ENCODE results near the gene MUC4.

Gene MUC4

GRCh38 chr3:195803289-195803908 lies 8.3 kb downstream of the MUC4 start:
- no peak overlapping the region for H3K4me2 ChIP-seq (ENCODE audit: low read depth, low read length, poor library complexity, severe bottlenecking)

GRCh38 chr3:195802795-195803194 lies 8.9 kb downstream of the MUC4 start:
- no peak overlapping the region for H3K9ac ChIP-seq (ENCODE audit: low read depth, low read length, poor library complexity, severe bottlenecking)
- no peak overlapping the region for H3K4me2 ChIP-seq (ENCODE audit: low read depth, low read length, poor library complexity, severe bottlenecking)
- H3K4me3 ChIP-seq (ENCODE audit: low read length, poor library complexity, severe bottlenecking): no peak overlapping the region
- H4K20me1 ChIP-seq (ENCODE audit: insufficient read depth, low read length, poor library complexity, severe bottlenecking): no peaks in the 10 kb centered on the region
- H3K9me3 ChIP-seq (ENCODE audit: insufficient read depth, low read depth, low read length): no peaks in the 10 kb centered on the region
- no peaks in the 10 kb centered on the region for H3K79me2 ChIP-seq (ENCODE audit: insufficient read depth, low read length)
- no peak for TF ChIP-seq EZH2phosphoT487 (IDR thresholded peaks at IDR 0.05; ENCODE audit: borderline replicate concordance)
- no peak for TF ChIP-seq CTCF (conservative IDR thresholded peaks at IDR 0.05; ENCODE audit: low read length)
- no peaks in the 10 kb centered on the region for H3K36me3 ChIP-seq (ENCODE audit: insufficient read depth, low read length)
- H3K27me3 ChIP-seq (ENCODE audit: insufficient read depth, low read length, poor library complexity, severe bottlenecking): no peaks in the 10 kb centered on the region
- H3K9me2 ChIP-seq (replicated peaks; ENCODE audit: low read depth, low read length): no peaks in the 10 kb centered on the region
- H3K4me1 ChIP-seq (ENCODE audit: insufficient read depth, low read length, poor library complexity, severe bottlenecking): peaks cover 7% of the 10 kb centered on the region
- no peaks in the 10 kb centered on the region for H3F3A ChIP-seq (ENCODE audit: low read depth)
- H2AFZ ChIP-seq (ENCODE audit: low read length): peak overlapping the region; percentile 9; the same call in 1 of the 2 replicates

More at GRCh38 chr3:195803289-195803908, 8.3 kb downstream of the MUC4 start:
- Histone ChIP-seq H3K4me1 (ENCODE audit: insufficient read depth, low read length, poor library complexity, severe bottlenecking) (peaks cover 7% of the 10 kb centered on the region), H3K9me3 (ENCODE audit: insufficient read depth, low read depth, low read length) (no peaks in the 10 kb centered on the region), H3F3A (ENCODE audit: low read depth) (no peaks in the 10 kb centered on the region), H3K36me3 (ENCODE audit: insufficient read depth, low read length) (no peaks in the 10 kb centered on the region), H3K27me3 (ENCODE audit: insufficient read depth, low read length, poor library complexity, severe bottlenecking) (no peaks in the 10 kb centered on the region), H3K79me2 (ENCODE audit: insufficient read depth, low read length) (no peaks in the 10 kb centered on the region), H3K9me2 (replicated peaks; ENCODE audit: low read depth, low read length) (no peaks in the 10 kb centered on the region), H2AFZ (ENCODE audit: low read length) (no peak overlapping the region), H3K9ac (ENCODE audit: low read depth, low read length, poor library complexity, severe bottlenecking) (no peak overlapping the region), H4K20me1 (ENCODE audit: insufficient read depth, low read length, poor library complexity, severe bottlenecking) (no peaks in the 10 kb centered on the region), H3K4me3 (ENCODE audit: low read length, poor library complexity, severe bottlenecking) (no peak overlapping the region)
- TF ChIP-seq CTCF (conservative IDR thresholded peaks at IDR 0.05; ENCODE audit: low read length) (no peak), EZH2phosphoT487 (IDR thresholded peaks at IDR 0.05; ENCODE audit: borderline replicate concordance) (no peak)

GRCh38 chr3:195802261-195802701 lies 9.4 kb downstream of the MUC4 start:
- Histone ChIP-seq H3F3A (ENCODE audit: low read depth) (no peaks in the 10 kb centered on the region), H3K9me2 (replicated peaks; ENCODE audit: low read depth, low read length) (no peaks in the 10 kb centered on the region), H3K27me3 (ENCODE audit: insufficient read depth, low read length, poor library complexity, severe bottlenecking) (no peaks in the 10 kb centered on the region), H2AFZ (ENCODE audit: low read length) (no peak overlapping the region; the same call in 1 of the 2 replicates), H3K79me2 (ENCODE audit: insufficient read depth, low read length) (no peaks in the 10 kb centered on the region), H4K20me1 (ENCODE audit: insufficient read depth, low read length, poor library complexity, severe bottlenecking) (no peaks in the 10 kb centered on the region), H3K9ac (ENCODE audit: low read depth, low read length, poor library complexity, severe bottlenecking) (no peak overlapping the region), H3K4me2 (ENCODE audit: low read depth, low read length, poor library complexity, severe bottlenecking) (no peak overlapping the region), H3K4me1 (ENCODE audit: insufficient read depth, low read length, poor library complexity, severe bottlenecking) (peaks cover 7% of the 10 kb centered on the region), H3K4me3 (ENCODE audit: low read length, poor library complexity, severe bottlenecking) (no peak overlapping the region), H3K36me3 (ENCODE audit: insufficient read depth, low read length) (no peaks in the 10 kb centered on the region), H3K9me3 (ENCODE audit: insufficient read depth, low read depth, low read length) (no peaks in the 10 kb centered on the region)
- TF ChIP-seq CTCF (conservative IDR thresholded peaks at IDR 0.05; ENCODE audit: low read length): no peak
- no peak for TF ChIP-seq EZH2phosphoT487 (IDR thresholded peaks at IDR 0.05; ENCODE audit: borderline replicate concordance)
